Keratinocyte (primary cell): ENCODE results near the gene OXNAD1. TPM values are rescaled to one million over a fixed set of nuclear protein-coding genes. Genes with fewer than 3 reads are reported as not detected.

Experiments
- DNase-seq: peaks from one replicate; pipeline ENCODE4 v3.0.0-alpha.2; 2011; ENCODE audit warnings: low read depth, missing footprints, low spot score
- FAIRE-seq: peaks from 2 replicates; lab custom pipeline; 2011; peaks lifted over from hg19 to GRCh38; lab: Jason Lieb, UNC
- H2AFZ ChIP-seq: 2 replicates; pipeline ENCODE4 v1.6.0; 2012; ENCODE audit warnings: low read length, control low read depth, inconsistent platforms; ENCODE audit not compliant: control insufficient read depth
- H3K27ac ChIP-seq: 2 replicates; pipeline ENCODE4 v1.5.1; 2011; ENCODE audit warnings: low read length; ENCODE audit not compliant: control insufficient read depth, insufficient read depth
- H3K27me3 ChIP-seq: 3 replicates; pipeline ENCODE4 v1.6.0; 2011; ENCODE audit warnings: low read length; ENCODE audit not compliant: control insufficient read depth, insufficient read depth; ENCODE audit errors: extremely low read depth
- H3K36me3 ChIP-seq, 2 experiments: 2 replicates in 1 of 2; 3 replicates in 1 of 2; pipeline ENCODE4 v1.5.1; 2011; ENCODE audit warnings: low read length in 2 of 2, mild to moderate bottlenecking in 1 of 2; ENCODE audit not compliant: control insufficient read depth in 2 of 2, insufficient read depth in 2 of 2; ENCODE audit errors: extremely low read depth in 1 of 2
- H3K4me1 ChIP-seq: 3 replicates; pipeline ENCODE4 v1.5.1; 2011; ENCODE audit warnings: low read length; ENCODE audit not compliant: control insufficient read depth, insufficient read depth; ENCODE audit errors: extremely low read depth
- H3K4me2 ChIP-seq: 3 replicates; pipeline ENCODE4 v1.6.0; 2011; ENCODE audit warnings: low read depth, low read length; ENCODE audit not compliant: control insufficient read depth, insufficient read depth; ENCODE audit errors: extremely low read depth
- H3K4me3 ChIP-seq, 3 experiments: fragments of 200-600 bp in 1 of 3; sonication (generic) in 1 of 3; 2 replicates in 2 of 3; 3 replicates in 1 of 3; pipeline ENCODE4 v1.5.1; 2011 to 2016; ENCODE audit warnings: low read length in 3 of 3, mild to moderate bottlenecking in 3 of 3, control low read depth in 2 of 3, inconsistent platforms in 1 of 3, low read depth in 1 of 3, mixed read lengths in 1 of 3, mixed run types in 1 of 3, moderate library complexity in 1 of 3; ENCODE audit not compliant: control insufficient read depth in 2 of 3, insufficient read depth in 2 of 3; ENCODE audit errors: extremely low read depth in 1 of 3
- H3K79me2 ChIP-seq: 2 replicates; pipeline ENCODE4 v1.6.0; 2012; ENCODE audit warnings: low read length; ENCODE audit not compliant: control insufficient read depth, insufficient read depth
- H3K9ac ChIP-seq: 3 replicates; pipeline ENCODE4 v1.6.0; 2011; ENCODE audit warnings: low read length; ENCODE audit not compliant: control insufficient read depth, insufficient read depth; ENCODE audit errors: extremely low read depth
- H3K9me1 ChIP-seq: 3 replicates; pipeline ENCODE4 v1.6.0; 2011; ENCODE audit warnings: low read length; ENCODE audit not compliant: control insufficient read depth, insufficient read depth; ENCODE audit errors: extremely low read depth
- H3K9me3 ChIP-seq: 2 replicates; pipeline ENCODE4 v1.5.1; 2012; ENCODE audit warnings: low read depth, low read length; ENCODE audit not compliant: control insufficient read depth
- H4K20me1 ChIP-seq: 3 replicates; pipeline ENCODE4 v1.6.0; 2011; ENCODE audit warnings: low read length; ENCODE audit not compliant: control insufficient read depth, insufficient read depth; ENCODE audit errors: extremely low read depth
- EZH2 ChIP-seq: IDR thresholded peaks from one replicate; pipeline ENCODE4 v1.6.1; 2012; ENCODE audit warnings: inconsistent platforms, mild to moderate bottlenecking, low read length, moderate library complexity
- dilution Hi-C: fragments of 300-500 bp; cut with MboI; formaldehyde crosslinking; loops from one replicate; pipeline ENCODE4 v1.7.0; 2020; ENCODE audit warnings: low sequenced_read_pairs; ENCODE audit not compliant: extremely low pct_ligation_motif_present
- polyA plus RNA-seq, 5 experiments: library from polyadenylated mRNA; depleted of rRNA in 3 of 5; stranded (reverse) in 3 of 5; stranded (forward) in 1 of 5; unstranded in 1 of 5; fragments of >200 nt; gene quantifications; 1 replicate in 1 of 5; 2 replicates in 3 of 5; 3 replicates in 1 of 5; pipeline versions ENCODE4 v1.2.1 to v1.2.3, GENCODE V29; 2011 to 2012; ENCODE audit warnings: missing spikeins in 2 of 5, low read depth in 1 of 5, low replicate concordance in 1 of 5
- TF ChIP-seq, protein P1 (sequence below), 3 experiments: IDR thresholded peaks in 1 of 3; conservative IDR thresholded peaks in 1 of 3; optimal IDR thresholded peaks in 1 of 3; 2 replicates in 2 of 3; 3 replicates in 1 of 3; pipeline versions ENCODE3 to v1.5.1; 2011; ENCODE audit warnings: low read length in 3 of 3, mild to moderate bottlenecking in 3 of 3, moderate library complexity in 2 of 3, control low read depth in 1 of 3, inconsistent platforms in 1 of 3; ENCODE audit not compliant: insufficient read depth in 2 of 3; ENCODE audit errors: extremely low read depth in 1 of 3

The OXNAD1 gene
- polyA plus RNA-seq, 1 donor (not counting 4 experiments of a cell fraction or from before 2014, with no cell fraction given), result 15.2 TPM

DNA sequence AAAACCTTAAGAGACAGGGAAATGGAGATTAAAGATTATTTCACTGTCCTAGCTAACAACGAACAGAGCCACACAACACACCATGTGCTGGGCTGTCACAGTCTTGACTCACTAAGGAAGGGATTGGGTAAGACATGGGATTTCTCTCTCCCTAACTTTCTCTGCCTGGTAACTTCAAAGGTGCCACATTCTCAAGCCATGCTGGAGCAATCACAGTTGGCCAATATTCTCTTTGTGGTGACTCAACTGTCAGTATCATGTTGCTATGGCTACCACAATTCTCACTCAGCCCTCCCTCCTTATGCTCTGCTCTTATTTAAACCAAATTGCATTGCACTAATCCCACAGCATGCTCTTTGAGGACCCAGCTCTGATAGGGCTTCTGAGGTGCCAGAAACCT, 74.0 kb downstream of the OXNAD1 start:
- Histone ChIP-seq H4K20me1 (no peaks in the 10 kb centered on the region), H3K9me3 (no peaks in the 10 kb centered on the region), H2AFZ (no peak overlapping the region), H3K4me3 (no peak overlapping the region), H3K27me3 (no peaks in the 10 kb centered on the region), H3K4me2 (no peak overlapping the region), H3K9ac (no peak overlapping the region), H3K4me1 (peaks cover 3% of the 10 kb centered on the region), H3K36me3 (peaks cover 4 to 7% of the 10 kb centered on the region in 2 experiments), H3K9me1 (peaks cover 3% of the 10 kb centered on the region), H3K27ac (no peak overlapping the region), H3K79me2 (no peaks in the 10 kb centered on the region)
- peak; percentile 5 for FAIRE-seq
- DNase-seq, result no peak
- TF ChIP-seq, protein P1, sequence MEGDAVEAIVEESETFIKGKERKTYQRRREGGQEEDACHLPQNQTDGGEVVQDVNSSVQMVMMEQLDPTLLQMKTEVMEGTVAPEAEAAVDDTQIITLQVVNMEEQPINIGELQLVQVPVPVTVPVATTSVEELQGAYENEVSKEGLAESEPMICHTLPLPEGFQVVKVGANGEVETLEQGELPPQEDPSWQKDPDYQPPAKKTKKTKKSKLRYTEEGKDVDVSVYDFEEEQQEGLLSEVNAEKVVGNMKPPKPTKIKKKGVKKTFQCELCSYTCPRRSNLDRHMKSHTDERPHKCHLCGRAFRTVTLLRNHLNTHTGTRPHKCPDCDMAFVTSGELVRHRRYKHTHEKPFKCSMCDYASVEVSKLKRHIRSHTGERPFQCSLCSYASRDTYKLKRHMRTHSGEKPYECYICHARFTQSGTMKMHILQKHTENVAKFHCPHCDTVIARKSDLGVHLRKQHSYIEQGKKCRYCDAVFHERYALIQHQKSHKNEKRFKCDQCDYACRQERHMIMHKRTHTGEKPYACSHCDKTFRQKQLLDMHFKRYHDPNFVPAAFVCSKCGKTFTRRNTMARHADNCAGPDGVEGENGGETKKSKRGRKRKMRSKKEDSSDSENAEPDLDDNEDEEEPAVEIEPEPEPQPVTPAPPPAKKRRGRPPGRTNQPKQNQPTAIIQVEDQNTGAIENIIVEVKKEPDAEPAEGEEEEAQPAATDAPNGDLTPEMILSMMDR (optimal IDR thresholded peaks at IDR 0.05 in 1 of 3, IDR thresholded peaks at IDR 0.05 in 1 of 3, conservative IDR thresholded peaks at IDR 0.05 in 1 of 3; ENCODE audit: extremely low read depth in 1 of 3, insufficient read depth in 2 of 3, low read length in 3 of 3), result no peak
- no peak for TF ChIP-seq EZH2
- dilution Hi-C loops, result no loop called here

DNA sequence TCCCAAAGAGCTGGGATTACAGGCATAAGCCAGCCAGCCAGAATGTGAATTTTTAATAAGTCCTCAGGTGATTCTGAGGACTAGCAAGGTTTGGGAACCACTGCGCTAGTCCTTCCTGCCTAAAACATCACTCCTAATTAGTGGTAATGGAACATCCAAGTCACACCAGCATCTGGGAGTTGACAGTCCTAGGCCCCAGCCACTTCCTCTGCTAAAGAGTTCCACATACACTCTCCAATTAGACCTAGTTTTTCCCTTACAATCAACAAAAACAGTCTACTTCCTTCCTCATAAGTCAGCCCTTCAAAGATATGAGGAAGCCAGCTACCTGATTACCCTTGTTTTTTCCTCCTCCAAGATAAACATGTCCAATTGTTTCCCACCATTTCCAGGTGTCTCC, 78.1 kb downstream of the OXNAD1 start:
- no peaks in the 10 kb centered on the region for H4K20me1 ChIP-seq
- no peak overlapping the region for H3K27ac ChIP-seq
- dilution Hi-C loops, result no loop called here
- no peaks in the 10 kb centered on the region for H3K79me2 ChIP-seq
- H3K27me3 ChIP-seq, result no peaks in the 10 kb centered on the region
- peaks cover 2 to 4% of the 10 kb centered on the region in 2 experiments for H3K36me3 ChIP-seq
- no peak for TF ChIP-seq EZH2
- TF ChIP-seq, protein P1 (optimal IDR thresholded peaks at IDR 0.05 in 1 of 3, IDR thresholded peaks at IDR 0.05 in 1 of 3, conservative IDR thresholded peaks at IDR 0.05 in 1 of 3; ENCODE audit: extremely low read depth in 1 of 3, insufficient read depth in 2 of 3, low read length in 3 of 3), result no peak
- H3K9me1 ChIP-seq, result peaks cover under 1% of the 10 kb centered on the region
- H3K4me2 ChIP-seq, result no peak overlapping the region
- no peak overlapping the region for H3K9ac ChIP-seq
- no peak overlapping the region for H2AFZ ChIP-seq
- H3K4me1 ChIP-seq, result peaks cover 3% of the 10 kb centered on the region
- no peak overlapping the region for H3K4me3 ChIP-seq
- FAIRE-seq, result no peak
- DNase-seq, result no peak
- no peaks in the 10 kb centered on the region for H3K9me3 ChIP-seq
